A673 (cell line): ENCODE measurements around the gene ACADSB. TPM values are rescaled to one million over a fixed set of nuclear protein-coding genes. Genes with fewer than 3 reads are reported as not detected.

Source experiments
- BruUV-seq: library from RNA; stranded (reverse); fragments of 400-500 nt; replicated peaks from 2 replicates; lab custom pipeline; 2021; lab: Mats Ljungman, UMichigan
- CTCF ChIA-PET: fragments of 300-600 bp; sonication (Branson Sonifier 250); formaldehyde crosslinking; loops from one replicate; lab custom pipeline; 2022; ENCODE audit warnings: antibody characterized with exemption; lab: Charles Lee
- POLR2A ChIA-PET: fragments of 300-600 bp; sonication (Branson Sonifier 250); formaldehyde crosslinking; loops from one replicate; lab custom pipeline; 2022; ENCODE audit warnings: antibody characterized with exemption; ENCODE audit not compliant: low non-redundant PET; lab: Charles Lee
- DNase-seq: peaks from one replicate; pipeline ENCODE4 v3.0.0-alpha.2; 2015; ENCODE audit warnings: low spot score
- H3K27ac ChIP-seq: fragments of 200-600 bp; sonication (generic); 2 replicates; pipeline ENCODE4 v1.5.1; 2016; ENCODE audit warnings: mixed run types, low read depth, mild to moderate bottlenecking, mixed read lengths, antibody characterized with exemption, low read length; ENCODE audit not compliant: poor library complexity, severe bottlenecking
- H3K27me3 ChIP-seq: fragments of 200-600 bp; sonication (generic); replicated peaks from 2 replicates; pipeline ENCODE4 v1.6.1; 2017; ENCODE audit warnings: mixed run types, low read depth, mild to moderate bottlenecking, mixed read lengths, antibody characterized with exemption, low read length; ENCODE audit not compliant: insufficient read depth, poor library complexity
- H3K36me3 ChIP-seq: fragments of 200-600 bp; sonication (generic); 2 replicates; pipeline ENCODE4 v1.6.1; 2016; ENCODE audit warnings: mixed run types, mild to moderate bottlenecking, mixed read lengths, antibody characterized with exemption, low read length; ENCODE audit not compliant: insufficient read depth, poor library complexity, severe bottlenecking
- H3K4me1 ChIP-seq: fragments of 200-600 bp; sonication (generic); 2 replicates; pipeline ENCODE4 v1.6.1; 2017; ENCODE audit warnings: mixed run types, mild to moderate bottlenecking, mixed read lengths, antibody characterized with exemption, low read length; ENCODE audit not compliant: insufficient read depth, poor library complexity, severe bottlenecking
- H3K4me3 ChIP-seq: fragments of 200-600 bp; sonication (generic); 2 replicates; pipeline ENCODE4 v1.5.1; 2016; ENCODE audit warnings: low read depth, mixed run types, mild to moderate bottlenecking, mixed read lengths, low read length; ENCODE audit not compliant: poor library complexity, severe bottlenecking
- H3K9me3 ChIP-seq: fragments of 200-600 bp; sonication (generic); 2 replicates; pipeline ENCODE4 v1.6.1; 2016; ENCODE audit warnings: mixed run types, low read depth, mild to moderate bottlenecking, mixed read lengths, antibody characterized with exemption, low read length; ENCODE audit not compliant: poor library complexity, severe bottlenecking
- EZH2 ChIP-seq: fragments of 200-600 bp; sonication (generic); IDR thresholded peaks from 2 replicates; pipeline ENCODE4 v1.6.1; 2017; ENCODE audit warnings: borderline replicate concordance, low read depth, mild to moderate bottlenecking, mixed read lengths, antibody characterized with exemption, low read length; ENCODE audit not compliant: poor library complexity, severe bottlenecking
- intact Hi-C: fragments of 100-400 bp; cut with micrococcal nuclease; formaldehyde crosslinking; loops from one replicate; pipeline ENCODE4 v1.10.0; 2022; ENCODE audit not compliant: unreplicated experiment
- total RNA-seq: library from RNA; stranded (reverse); gene quantifications from 2 replicates; pipeline ENCODE4 v1.2.3, GENCODE V29; 2021
- TF ChIP-seq, protein P1 (sequence below): fragments of 300-800, 200-600 bp; sonication (generic); conservative IDR thresholded peaks from 2 replicates; pipeline ENCODE4 v1.5.1; 2017; ENCODE audit warnings: low read depth, mild to moderate bottlenecking, antibody characterized with exemption, low read length, moderate library complexity, mixed read lengths

The ACADSB gene
- total RNA-seq, 1 experiment from 2014 or later = 20.4 TPM

DNA sequence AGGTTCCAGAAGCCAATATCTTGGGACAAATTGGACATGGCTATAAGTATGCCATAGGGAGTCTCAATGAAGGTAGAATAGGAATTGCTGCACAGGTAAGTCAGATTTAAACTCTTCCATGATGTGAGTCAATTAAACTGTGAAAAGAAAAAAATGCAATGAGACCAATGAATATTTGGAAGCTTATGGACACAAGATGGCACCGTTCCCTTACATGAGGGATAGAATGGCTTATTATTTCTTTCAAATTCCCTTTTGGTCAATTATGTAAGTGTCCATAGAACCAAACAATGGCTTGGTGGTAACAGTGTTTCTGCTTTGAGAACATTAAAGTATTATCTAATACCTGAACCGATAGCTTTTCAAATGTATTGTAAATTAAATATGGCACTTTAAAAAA, 35.6 kb downstream of the ACADSB start:
- POLR2A ChIA-PET = no interaction called here

DNA sequence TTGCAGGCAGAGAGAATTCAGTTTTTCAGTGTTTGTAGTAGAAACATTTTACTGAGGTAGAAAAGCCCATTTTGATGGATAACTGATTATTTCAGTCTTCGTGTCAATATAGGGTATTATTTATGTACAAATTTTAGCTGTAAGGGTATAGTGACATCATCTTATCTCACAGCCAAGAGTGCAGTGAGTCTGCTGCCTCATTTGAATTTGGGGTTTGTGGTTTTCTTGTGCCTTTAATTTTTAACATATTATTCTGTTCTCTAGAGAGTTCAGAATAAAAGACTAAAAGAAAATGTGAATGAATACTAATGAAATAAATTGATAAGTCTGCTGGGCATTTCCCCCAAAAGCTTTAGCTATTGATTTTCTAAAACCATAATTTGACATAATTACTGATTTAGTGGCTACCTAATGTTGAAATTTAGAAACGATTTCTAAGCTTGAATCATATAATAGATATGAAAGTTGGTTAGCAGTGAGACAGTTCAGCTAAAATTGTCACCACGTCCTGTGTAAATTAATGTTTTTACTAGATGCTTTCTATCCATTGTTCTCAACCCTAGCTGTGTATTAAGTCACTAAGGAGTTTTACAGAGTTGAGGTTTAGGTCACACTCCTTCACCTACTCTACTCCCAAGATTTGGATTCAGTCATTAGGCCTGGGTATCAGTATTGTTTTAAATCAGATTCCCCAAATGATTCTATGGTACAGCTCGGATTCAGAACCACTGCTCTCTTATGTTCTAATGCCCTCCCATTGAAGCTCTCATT, 37.3 kb downstream of the ACADSB start:
- Histone ChIP-seq H3K27me3 (no peaks in the 10 kb centered on the region), H3K36me3 (no peaks in the 10 kb centered on the region), H3K4me1 (no peaks in the 10 kb centered on the region), H3K27ac (no peak overlapping the region), H3K9me3 (no peaks in the 10 kb centered on the region), H3K4me3 (no peak overlapping the region)
- no TSS peak for BruUV-seq
- ChIA-PET POLR2A (no interaction called here), CTCF (no interaction called here)
- no peak for TF ChIP-seq EZH2
- TF ChIP-seq, protein P1, sequence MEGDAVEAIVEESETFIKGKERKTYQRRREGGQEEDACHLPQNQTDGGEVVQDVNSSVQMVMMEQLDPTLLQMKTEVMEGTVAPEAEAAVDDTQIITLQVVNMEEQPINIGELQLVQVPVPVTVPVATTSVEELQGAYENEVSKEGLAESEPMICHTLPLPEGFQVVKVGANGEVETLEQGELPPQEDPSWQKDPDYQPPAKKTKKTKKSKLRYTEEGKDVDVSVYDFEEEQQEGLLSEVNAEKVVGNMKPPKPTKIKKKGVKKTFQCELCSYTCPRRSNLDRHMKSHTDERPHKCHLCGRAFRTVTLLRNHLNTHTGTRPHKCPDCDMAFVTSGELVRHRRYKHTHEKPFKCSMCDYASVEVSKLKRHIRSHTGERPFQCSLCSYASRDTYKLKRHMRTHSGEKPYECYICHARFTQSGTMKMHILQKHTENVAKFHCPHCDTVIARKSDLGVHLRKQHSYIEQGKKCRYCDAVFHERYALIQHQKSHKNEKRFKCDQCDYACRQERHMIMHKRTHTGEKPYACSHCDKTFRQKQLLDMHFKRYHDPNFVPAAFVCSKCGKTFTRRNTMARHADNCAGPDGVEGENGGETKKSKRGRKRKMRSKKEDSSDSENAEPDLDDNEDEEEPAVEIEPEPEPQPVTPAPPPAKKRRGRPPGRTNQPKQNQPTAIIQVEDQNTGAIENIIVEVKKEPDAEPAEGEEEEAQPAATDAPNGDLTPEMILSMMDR = no peak
- intact Hi-C loops = no loop called here
- DNase-seq = no peak

More for the DNA sequence above, 35.6 kb downstream of the ACADSB start:
- Histone ChIP-seq H3K27ac (no peak overlapping the region), H3K27me3 (no peaks in the 10 kb centered on the region), H3K4me1 (no peaks in the 10 kb centered on the region), H3K36me3 (no peaks in the 10 kb centered on the region), H3K4me3 (no peak overlapping the region), H3K9me3 (no peaks in the 10 kb centered on the region)
- CTCF ChIA-PET = interaction anchor here (0.6 to 1.5 kb wide), 2 partner anchors 386 to 517 kb away, joined by 3 to 6 read pairs; no protein-coding TSS in a partner anchor
- no TSS peak for BruUV-seq
- peak; percentile 32 for DNase-seq
- TF ChIP-seq, protein P1 = peak; percentile 32; the same call in 1 of the 2 replicates
- no peak for TF ChIP-seq EZH2
- intact Hi-C loops = loop anchor here (5.0 kb wide), 1 partner anchor 338 kb away; no protein-coding TSS in a partner anchor

DNA sequence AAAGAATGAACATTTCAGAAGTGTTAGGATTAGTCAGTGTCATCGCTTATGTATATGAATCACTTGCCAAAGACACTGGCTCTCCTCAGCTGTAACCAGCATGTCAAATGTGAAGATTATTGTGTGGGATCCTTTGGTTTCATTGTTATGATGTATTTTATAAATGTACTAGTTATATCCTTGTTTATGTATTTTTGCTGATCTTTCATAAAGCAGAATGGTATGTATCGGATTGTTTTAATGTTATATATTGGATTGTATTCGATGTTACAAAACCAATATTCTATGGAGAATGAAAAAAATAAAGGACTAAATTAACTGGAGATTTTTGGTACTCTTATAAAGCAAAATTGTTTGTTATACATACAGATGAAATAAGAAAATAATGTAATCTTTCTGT, 49.2 kb downstream of the ACADSB start:
- Histone ChIP-seq H3K4me1 (no peaks in the 10 kb centered on the region), H3K36me3 (no peaks in the 10 kb centered on the region), H3K27ac (no peak overlapping the region), H3K9me3 (no peaks in the 10 kb centered on the region), H3K4me3 (no peak overlapping the region), H3K27me3 (no peaks in the 10 kb centered on the region)
- no TSS peak for BruUV-seq
- CTCF ChIA-PET = no interaction called here
- intact Hi-C loops = no loop called here
- POLR2A ChIA-PET = interaction anchor here (0.6 kb wide), 1 partner anchor 64 kb away, joined by 3 read pairs; no protein-coding TSS in a partner anchor
- TF ChIP-seq, protein P1 = no peak
- TF ChIP-seq EZH2 = no peak
- DNase-seq = no peak
